HEK293 (cell line): ENCODE data around the gene PLA2G4D.

ENCODE experiments used
- ZEB2 ChIP-seq: fragments of 450-650 bp; formaldehyde crosslinking; IDR thresholded peaks from 2 replicates; pipeline ENCODE4 v1.5.1; 2016; ENCODE audit warnings: missing biosample characterization, missing genetic modification characterization
- ZNF221 ChIP-seq: fragments of 450-650 bp; formaldehyde crosslinking; IDR thresholded peaks from 2 replicates; pipeline ENCODE4 v1.5.1; 2017; ENCODE audit warnings: missing biosample characterization, missing genetic modification characterization, borderline replicate concordance
- ZNF292 ChIP-seq: fragments of 450-650 bp; formaldehyde crosslinking; IDR thresholded peaks from 2 replicates; pipeline ENCODE4 v1.5.1; 2016; ENCODE audit warnings: low read depth, missing biosample characterization, missing genetic modification characterization, borderline replicate concordance
- TF ChIP-seq, protein P1 (sequence below): fragments of 450-650 bp; formaldehyde crosslinking; IDR thresholded peaks from 2 replicates; pipeline ENCODE4 v1.5.1; 2016; ENCODE audit warnings: missing biosample characterization, missing genetic modification characterization

DNA sequence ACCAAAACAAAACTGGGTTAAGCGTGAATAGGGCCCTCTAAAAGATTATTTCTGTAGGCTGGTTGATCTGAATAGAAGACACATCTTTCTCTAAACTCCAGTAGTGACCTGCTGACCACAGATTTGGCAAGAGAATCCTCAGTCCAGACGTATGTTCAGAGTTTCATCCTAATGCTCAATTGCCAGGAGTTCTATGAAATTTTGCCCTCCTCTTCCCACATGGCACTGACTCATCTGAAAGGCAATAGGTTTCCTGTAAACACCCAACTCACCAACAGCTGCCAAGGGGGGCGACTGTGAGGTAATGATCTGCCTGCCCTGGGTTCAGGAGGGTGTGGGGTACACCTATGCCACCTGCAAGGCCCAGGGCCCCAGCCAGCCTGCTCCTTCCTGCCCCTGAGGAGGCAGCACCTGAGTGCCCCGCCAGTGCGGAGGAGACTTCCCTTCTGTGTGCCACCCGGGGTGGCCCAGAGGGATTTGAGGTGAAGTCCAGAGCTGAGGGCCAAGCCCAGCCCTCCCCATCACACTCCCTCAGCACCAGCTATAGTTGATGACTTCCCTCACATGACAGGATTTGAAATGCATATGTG is 8.4 kb upstream of the PLA2G4D start:
- TF ChIP-seq ZEB2 (tag by site-specific recombination), result no peak
- no peak for TF ChIP-seq ZNF221 (tag by site-specific recombination)
- TF ChIP-seq, protein P1, sequence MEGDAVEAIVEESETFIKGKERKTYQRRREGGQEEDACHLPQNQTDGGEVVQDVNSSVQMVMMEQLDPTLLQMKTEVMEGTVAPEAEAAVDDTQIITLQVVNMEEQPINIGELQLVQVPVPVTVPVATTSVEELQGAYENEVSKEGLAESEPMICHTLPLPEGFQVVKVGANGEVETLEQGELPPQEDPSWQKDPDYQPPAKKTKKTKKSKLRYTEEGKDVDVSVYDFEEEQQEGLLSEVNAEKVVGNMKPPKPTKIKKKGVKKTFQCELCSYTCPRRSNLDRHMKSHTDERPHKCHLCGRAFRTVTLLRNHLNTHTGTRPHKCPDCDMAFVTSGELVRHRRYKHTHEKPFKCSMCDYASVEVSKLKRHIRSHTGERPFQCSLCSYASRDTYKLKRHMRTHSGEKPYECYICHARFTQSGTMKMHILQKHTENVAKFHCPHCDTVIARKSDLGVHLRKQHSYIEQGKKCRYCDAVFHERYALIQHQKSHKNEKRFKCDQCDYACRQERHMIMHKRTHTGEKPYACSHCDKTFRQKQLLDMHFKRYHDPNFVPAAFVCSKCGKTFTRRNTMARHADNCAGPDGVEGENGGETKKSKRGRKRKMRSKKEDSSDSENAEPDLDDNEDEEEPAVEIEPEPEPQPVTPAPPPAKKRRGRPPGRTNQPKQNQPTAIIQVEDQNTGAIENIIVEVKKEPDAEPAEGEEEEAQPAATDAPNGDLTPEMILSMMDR (tag by site-specific recombination), result no peak
- no peak for TF ChIP-seq ZNF292 (tag by site-specific recombination)
